IPS-11a (cell line): ENCODE data around the gene TRABD2B.

Experiments
- H3K4me3 ChIP-seq: one replicate; pipeline ENCODE4 v1.5.1; 2013; ENCODE audit warnings: low read depth, low read length, control low read depth

The TRABD2B gene

DNA sequence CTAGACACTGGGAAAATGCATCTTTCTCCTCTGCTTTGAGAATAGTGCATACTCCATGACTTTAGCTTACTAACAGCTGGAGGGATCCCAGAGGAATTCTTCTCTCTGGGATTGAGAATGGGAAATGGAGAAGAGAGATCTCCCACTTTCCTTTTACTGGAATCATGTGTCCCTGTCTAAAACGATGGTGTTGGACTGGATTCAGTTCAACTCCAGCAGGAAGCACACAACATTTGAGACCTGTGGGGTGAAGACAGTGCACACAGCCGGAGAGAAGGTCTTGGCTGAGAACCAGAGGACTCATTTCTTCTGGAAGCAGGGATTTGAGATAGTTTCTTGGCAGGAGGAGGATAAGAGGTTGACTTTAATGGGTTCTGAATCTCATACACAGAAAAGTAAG, 58.7 kb downstream of the TRABD2B start:
- H3K4me3 ChIP-seq = no peak overlapping the region

DNA sequence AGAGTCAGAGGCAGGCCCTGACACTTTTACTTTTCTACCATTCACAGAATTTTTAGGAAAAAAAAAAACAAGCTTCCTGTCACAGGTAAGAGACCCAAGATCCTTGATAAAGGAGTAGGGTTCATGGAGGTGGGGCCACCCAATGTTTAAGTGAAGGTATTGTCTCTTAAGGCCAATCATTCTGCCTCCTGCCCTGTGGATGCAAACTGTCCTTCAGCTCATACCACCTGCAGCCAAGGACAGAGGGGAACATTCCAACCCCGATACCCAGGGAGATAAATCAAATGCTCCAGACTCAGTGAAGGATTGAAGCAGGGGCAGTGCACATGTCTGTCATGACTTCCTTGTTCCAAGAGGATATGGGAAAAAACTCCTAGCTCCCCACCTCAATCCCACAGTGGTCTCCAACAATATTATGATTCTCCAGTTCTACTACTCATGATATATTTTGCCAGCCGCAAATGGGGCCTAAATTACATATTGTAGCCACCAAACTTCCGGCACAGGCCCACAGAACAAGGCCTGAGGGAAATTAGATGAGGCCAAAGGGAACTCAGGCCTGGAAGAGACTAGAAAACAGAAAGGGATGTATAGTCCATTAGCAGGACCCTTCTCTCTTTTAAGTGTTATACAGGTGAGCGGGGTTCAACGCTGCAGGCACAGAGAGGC, 59.5 kb downstream of the TRABD2B start:
- H3K4me3 ChIP-seq = no peak overlapping the region

DNA sequence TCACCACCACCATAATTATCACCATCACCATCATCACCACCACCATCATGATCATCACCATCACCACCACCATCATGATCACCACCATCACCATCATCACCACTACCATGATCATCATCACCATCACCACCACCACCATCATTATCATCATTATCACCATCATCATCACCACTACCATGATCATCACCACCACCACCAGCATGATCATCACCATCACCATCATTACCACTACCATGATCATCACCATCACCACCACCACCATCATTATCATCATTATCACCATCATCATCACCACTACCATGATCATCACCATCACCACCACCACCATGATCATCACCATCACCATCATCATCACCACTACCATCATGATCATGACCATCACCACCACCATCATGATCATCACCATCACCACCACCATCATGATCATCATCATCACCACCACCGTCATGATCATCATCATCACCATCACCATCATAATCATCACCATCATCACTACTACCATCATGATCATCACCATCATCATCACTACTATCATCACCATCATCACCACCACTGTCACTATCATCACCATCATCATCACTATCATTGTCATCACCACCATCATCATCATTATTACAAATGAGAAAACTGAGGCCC, 60.2 kb downstream of the TRABD2B start:
- no peak overlapping the region for H3K4me3 ChIP-seq

DNA sequence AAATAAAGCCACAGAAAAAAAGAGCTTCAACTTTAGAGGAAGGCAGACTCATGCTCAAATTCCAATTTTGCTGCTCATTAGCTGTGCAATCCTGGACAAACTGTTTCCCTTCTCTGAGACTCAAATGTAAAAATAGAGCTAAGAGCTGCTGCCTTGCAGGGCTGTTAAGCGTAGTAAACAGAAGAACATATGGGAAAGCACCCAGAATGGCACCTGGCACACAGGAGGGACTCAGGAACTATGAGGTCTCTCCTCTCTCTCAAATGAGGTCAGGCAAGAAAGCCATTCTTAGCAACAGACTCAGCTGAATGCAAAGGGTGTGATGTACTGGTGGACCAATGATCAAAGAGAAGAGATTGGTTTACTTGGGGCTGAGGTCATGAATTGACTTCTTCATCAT, 61.3 kb downstream of the TRABD2B start:
- no peak overlapping the region for H3K4me3 ChIP-seq

DNA sequence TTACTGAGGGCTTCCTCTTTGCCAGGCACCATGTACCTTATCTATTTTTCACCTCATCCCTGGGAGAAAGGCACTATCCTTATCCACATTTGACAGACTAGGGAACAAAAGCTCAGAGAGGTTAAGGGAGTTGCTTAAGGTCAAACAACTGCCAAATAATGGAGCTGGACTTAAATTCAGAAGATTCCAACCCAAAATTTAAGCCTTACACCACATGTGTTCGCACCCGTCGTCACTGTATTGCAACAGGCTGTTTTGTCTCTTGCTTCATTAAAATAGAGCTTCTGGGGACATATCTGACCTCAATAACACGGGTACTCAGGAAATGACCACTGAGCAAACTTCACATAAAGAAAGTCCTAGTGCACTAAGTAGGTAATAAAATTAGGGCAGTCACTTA, 62.0 kb downstream of the TRABD2B start:
- no peak overlapping the region for H3K4me3 ChIP-seq

DNA sequence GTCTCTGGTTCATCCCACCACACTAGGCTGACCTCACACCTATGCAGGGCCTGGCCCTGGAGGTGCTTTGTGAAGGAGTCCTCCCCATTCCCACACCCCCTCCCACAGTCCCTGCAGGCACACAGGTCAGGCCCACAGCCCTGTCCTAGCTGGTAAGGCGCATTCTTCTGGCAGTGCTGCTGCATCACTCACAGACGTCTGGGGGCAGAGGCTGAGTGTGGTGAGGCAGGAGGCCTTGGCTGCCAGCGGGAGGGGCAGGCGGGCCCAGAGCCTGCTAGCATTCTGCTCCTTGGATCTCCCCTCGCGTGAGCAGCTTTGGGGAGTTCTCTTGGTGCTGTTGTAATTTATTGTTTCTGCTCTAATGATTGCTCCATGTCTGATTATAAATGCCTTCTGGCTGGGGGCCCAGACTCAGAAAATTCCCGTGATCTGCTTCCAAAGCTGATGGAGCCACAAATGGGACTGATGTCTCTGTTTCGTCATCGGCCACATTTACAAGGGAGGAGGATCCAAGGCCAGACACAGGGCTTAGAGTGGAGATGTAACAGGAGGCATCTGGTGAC, 62.9 kb downstream of the TRABD2B start:
- H3K4me3 ChIP-seq = no peak overlapping the region

DNA sequence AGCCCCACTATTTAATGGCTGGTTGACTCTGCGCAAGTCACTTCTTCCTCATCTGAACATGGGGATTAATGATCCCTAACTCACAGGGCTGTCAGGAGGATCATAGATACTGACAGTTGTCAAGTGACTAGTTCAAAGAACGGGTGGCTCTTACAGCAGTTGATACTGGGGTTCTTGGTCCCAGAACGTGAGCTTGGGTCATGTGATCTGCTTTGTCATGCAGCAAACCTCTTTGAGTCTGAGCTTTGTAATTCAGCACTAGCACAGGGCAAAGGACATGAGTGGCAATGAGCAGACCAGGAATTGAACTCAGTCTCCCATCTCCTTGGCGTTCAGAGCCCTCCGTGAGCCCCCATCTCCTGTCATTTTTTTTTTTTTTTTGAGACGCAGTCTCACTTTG, 64.4 kb downstream of the TRABD2B start:
- H3K4me3 ChIP-seq = no peak overlapping the region

DNA sequence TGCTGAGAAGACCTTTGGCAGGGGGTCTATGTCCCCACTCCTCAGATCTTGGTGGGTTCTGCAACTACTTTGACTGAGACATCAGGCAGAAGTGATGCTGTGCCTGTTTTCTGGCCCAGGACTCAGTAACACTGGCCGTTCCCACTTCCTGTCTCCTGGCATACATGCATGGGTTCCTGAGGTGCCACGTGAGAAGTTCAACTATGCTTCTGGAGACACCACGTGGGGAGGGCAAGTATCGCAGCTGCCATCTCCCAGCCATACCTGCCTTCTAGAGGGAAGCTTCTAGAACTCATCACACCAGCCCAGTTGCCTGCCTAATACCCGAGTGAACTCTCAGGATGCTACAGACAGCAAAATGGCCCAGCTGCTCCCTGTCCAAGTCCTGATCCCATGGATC, 65.8 kb downstream of the TRABD2B start:
- no peak overlapping the region for H3K4me3 ChIP-seq

DNA sequence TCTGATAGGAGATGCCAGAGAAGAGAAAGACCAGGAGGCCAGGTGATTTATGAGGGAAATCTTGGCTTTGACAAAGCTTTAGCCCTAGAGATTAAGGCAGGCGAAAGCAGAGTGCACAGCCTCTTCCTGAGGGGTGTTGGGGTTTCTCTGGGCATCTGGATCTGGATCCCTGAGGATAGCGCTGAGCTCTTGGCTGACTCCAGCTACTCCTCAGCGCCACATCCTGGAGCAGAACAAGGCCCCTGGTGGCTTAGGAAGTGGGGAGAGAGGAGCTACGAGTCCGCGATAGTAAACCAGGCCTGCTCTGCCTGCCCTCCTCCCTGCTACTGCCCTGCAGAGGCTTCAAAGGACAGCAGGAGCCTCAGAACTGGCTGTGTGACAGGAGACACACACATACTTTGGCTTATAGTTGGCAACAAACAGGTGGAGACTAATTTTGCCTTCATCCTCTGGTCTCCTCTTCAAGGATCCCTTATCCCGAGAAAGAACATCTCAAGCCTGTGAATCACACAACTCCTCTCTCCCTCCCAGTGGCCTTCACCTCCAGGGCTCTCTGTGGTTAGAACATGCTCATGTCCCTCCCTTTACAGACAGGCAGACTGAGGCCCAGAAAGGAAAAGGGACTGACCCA, 66.9 kb downstream of the TRABD2B start:
- H3K4me3 ChIP-seq = no peak overlapping the region

DNA sequence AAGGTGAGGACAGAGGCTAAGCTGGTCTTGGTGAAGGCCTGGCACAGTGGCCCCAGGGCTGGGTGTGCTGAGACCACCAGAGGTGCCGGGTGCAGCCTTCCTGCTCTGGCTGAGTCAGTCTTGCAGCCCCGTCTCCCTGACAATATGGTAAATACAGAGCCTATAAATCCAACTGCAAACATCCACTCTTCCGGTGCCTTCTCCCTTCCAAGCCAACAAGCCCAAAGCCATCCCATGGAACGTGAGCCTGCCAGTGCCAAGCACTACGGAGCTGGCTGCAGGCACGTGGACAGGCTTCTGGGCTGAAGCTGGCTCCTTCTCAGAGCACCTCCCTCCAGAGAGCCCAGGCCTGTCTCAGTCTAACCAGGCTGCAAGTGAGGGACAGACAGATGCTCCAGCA, 70.0 kb downstream of the TRABD2B start:
- H3K4me3 ChIP-seq = no peak overlapping the region

DNA sequence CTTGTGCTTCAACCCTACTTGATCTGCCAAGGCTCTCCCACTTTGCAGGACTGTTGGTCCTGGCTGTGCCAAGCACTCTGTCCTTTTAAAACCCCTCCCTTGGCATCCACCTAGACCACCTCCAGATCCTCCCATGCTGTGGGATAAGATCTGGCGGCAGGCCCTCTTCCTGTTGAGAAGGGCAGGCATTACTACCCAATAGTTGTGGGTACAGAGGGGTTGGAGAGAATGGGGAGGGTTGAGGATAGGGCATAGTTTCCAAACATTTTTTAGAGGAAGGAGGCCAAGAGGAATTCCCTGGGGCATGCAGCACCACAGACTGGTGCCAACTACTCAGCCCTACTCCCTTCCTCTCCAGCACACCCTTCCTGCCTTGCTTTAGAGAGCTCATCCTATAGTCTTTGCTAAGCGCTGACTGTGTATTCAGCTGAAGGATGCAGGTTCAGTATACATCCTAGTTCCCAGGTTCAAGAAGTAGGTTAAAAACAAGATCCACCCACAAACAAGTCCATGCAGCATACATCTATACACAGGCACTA, 70.7 kb downstream of the TRABD2B start:
- H3K4me3 ChIP-seq = no peak overlapping the region

DNA sequence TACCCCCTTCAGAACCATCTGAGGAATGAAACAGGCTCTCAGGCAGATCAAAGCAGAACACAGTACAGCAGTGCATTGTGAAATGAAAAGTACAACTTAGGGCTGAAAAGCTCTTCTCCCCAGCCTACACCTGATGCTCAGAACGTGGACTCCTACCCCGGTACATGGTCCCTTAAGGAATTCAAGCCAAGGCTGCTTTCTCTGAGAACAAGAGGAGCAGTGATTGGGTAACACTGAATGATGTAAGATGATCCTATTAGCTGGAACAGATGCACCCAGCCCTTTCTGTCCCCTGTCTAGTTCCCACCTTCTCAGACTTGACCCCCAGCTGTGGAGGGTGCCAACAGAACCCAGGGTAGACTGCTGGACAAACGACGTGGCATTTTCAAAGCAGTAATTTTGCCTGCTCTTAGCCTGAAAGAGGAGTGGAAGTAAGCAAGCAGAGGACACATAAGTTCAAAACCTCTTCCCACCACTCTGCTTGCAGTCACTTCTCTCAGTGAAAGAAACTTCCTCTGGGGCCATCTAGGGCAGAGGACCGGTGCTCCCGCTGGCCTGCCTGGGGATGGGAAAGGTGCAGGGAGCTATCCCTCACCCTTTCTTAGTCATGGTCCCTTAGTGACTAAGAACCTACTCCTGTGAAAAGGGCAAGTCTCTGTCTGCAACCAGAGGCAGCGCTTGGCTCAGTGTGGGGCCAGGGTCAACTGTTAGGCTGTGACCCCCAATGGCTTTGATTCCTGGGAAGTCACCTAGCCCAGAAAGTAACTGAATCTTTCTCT, 72.7 kb downstream of the TRABD2B start:
- H3K4me3 ChIP-seq = no peak overlapping the region

DNA sequence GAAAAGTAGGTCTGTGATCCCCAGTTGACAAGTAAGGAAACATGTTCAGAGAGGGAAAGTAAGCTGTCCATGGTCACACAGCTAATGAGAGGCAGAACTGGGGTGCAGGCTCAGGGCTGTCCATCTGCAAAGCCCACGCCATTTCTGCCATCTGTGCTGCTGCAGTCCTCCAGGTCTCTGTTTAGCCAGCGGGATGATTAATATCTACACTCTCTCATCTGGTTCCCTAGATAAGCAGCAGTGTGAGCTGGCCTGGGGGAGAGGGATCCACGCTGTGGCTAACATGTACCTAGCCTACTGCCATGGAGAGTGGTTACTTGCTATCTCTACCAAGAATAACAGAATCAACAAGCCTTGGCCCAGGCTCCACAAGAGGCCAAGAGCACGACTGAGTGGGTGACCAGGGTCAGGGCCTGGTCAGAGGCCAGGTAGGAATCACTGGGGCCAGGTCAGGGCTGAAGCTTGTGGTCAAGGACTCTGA, 75.2 kb downstream of the TRABD2B start:
- no peak overlapping the region for H3K4me3 ChIP-seq

DNA sequence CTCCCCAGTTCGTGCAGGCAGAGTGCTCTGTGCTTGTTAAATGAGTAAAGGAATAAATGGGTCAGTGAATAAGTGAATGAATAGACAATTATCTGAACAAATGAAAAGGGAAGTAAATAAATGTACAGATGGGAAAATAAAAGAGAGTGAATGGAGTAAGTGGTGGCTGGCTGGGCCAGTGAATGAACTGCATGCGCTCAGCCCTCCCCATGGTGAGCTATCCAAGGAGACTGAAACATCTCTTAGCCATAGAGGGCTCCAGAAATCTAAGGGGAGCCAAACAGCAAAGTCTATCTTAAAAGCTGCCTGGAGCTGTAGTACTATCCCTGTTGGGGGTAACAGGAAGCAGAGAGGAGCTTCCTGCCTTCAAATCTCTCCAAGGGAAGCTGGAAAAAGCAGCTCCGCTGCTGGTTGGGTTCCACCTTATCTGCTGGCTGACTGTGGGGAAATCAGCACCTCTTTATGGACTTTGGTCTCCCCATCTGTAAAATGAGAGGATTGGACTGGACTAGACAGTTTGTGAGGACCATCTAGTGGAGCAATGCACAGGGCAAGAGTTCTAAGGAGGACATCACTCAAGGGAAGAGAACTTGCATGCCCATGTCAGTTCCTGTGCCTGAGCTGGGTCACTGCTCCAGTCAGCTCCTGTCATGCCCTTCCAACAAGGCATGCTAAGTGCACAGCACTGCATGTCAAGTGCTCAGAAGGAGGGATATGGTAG, 77.9 kb downstream of the TRABD2B start:
- H3K4me3 ChIP-seq = no peak overlapping the region

DNA sequence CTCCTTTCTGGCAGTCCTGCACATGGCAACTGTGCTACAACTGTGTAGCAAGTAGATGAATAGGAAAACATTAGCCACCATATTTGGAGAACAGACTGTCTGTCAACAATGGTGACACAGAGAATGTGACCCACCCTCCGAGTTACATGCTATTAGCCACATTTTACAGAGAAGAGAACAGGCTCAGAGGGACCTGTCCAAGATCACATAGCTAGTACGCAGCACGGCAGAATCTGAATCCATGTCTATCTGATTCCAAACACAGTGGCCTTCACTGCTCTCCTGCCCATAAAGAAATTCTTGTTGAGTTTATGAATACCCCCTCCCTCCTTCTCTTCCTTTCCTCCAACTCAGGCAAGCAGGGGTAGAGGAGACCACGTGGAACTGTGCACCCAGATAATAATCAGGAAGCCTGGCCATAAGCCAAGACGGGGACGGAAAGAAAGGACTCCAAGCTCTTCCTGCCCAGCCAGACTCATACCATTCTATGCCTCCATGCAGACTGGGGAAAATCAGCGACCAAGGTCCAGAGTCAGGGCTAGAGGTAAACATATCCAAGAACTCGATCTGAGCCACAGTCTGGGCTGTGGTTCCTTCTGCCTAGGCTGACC, 78.8 kb downstream of the TRABD2B start:
- H3K4me3 ChIP-seq = no peak overlapping the region

DNA sequence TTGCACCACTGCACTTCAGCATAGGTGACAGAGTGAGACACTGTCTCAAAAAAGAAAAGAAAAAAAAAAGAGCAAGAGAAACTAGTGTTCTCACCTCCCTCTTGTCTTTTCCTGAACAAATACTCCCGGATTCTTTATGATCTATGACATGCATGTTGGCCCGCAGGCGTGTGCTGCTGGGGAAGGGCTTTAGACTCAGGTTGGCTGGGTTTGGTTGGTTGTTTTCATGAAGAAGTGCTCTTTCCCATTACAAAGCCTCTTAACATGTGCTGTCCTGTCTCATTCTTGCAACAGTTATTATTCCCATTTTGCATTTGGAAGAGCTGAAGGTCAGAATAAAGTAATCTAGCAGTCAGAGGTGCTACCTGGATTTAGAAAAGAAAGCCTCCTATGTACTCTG, 79.5 kb downstream of the TRABD2B start:
- no peak overlapping the region for H3K4me3 ChIP-seq

DNA sequence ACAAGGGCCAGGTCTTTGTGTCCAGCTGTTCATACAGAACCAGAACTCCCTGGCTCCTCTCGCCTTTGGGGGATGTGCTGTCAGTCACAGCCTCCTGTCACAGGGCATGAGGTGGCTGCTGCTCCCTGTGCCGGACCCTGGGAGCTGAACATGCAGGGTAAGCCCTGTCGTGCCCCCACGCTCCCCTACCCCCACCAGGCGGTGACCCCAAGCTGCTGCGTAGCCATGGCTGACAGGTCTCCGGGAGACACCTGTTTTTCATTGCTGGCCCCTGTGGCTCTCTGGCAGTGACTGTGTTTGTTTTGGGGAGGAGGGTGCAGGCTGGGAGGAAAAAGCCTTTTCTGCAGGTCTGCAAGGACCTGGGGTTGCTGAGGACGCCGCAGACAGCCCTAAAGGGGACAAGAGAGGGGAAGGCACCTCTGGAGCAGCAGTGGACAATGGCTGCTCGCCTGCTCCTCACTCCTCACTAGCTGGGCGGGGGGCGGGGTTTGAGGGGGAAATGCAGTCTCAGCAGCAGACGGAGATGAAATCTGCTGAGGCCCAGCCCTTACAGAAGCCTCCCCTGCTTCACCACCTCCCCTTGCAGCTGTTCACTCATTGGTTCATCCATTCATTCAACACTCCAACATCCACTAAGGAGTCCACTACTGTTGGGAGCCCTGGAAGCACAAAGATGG, 81.4 kb downstream of the TRABD2B start:
- no peak overlapping the region for H3K4me3 ChIP-seq

DNA sequence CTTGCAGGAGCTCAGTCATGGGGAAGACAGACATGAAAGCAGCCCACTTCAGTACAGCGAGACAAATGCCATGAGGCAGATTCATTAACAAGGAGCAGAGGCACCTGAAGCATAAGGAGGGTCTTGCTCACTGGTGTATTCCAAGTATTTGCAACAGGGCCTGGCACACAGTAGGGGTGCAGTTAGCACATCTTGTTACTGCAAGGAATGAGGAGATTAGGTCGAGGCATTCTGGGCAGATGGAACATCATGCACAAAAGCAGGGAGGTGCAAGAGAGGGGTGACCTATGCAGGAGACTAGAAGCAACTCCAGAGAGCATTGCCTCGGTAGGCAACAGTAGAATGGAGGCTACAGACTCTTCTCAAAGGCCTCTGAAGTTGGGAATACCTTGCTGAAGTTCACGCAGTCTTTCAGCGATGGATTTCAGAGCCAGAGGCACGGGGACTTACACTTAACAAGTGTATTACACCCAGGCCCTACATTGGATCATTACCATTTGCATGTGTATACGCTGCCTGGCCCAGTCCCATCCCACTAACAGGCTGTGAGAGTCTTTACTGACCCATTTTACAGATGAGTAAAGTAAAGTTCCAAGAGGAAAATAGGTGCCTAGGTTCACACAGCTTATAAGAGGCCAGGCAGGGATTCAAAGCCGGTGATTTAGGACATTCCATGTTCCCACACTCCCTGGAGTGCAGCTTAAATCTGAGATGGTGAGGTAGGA, 82.1 kb downstream of the TRABD2B start:
- no peak overlapping the region for H3K4me3 ChIP-seq
